ENCODE measurements around the gene ERVFRD-1. TPM values are rescaled to one million over a fixed set of nuclear protein-coding genes. Genes with fewer than 3 reads are reported as not detected.

Gene ERVFRD-1
- total RNA-seq, 1 donor, result not detected

GRCh38 chr6:11067348-11067747 is 44.2 kb downstream of the ERVFRD-1 start:
- Histone ChIP-seq H3K4me1 (ENCODE audit: insufficient read depth, low read length) (peaks cover 5% of the 10 kb centered on the region), H3K27me3 (ENCODE audit: insufficient read depth, low read length) (no peaks in the 10 kb centered on the region), H2AFZ (ENCODE audit: low read length) (no peak overlapping the region), H3K4me2 (ENCODE audit: insufficient read depth, low read length) (no peak overlapping the region), H3K9me3 (ENCODE audit: low read depth, low read length) (no peaks in the 10 kb centered on the region), H3K4me3 (ENCODE audit: insufficient read depth, low read length) (no peak overlapping the region), H3K36me3 (ENCODE audit: insufficient read depth, low read length) (no peaks in the 10 kb centered on the region), H4K20me1 (ENCODE audit: insufficient read depth, low read length) (no peaks in the 10 kb centered on the region), H3K27ac (ENCODE audit: low read depth, low read length) (no peak overlapping the region), H3K79me2 (ENCODE audit: insufficient read depth, low read length) (no peaks in the 10 kb centered on the region)
- DNase-seq (ENCODE audit: insufficient read length, low spot score, missing footprints), result no peak
- TF ChIP-seq CTCF (IDR thresholded peaks at IDR 0.05; ENCODE audit: extremely low read depth, low read depth, low read length), result no peak

GRCh38 chr6:11066505-11067347 is 44.8 kb downstream of the ERVFRD-1 start:
- no peak for TF ChIP-seq CTCF (IDR thresholded peaks at IDR 0.05; ENCODE audit: extremely low read depth, low read depth, low read length)
- Histone ChIP-seq H3K27me3 (ENCODE audit: insufficient read depth, low read length) (no peaks in the 10 kb centered on the region), H3K79me2 (ENCODE audit: insufficient read depth, low read length) (no peaks in the 10 kb centered on the region), H3K4me3 (ENCODE audit: insufficient read depth, low read length) (no peak overlapping the region), H3K9me3 (ENCODE audit: low read depth, low read length) (no peaks in the 10 kb centered on the region), H3K4me2 (ENCODE audit: insufficient read depth, low read length) (no peak overlapping the region), H4K20me1 (ENCODE audit: insufficient read depth, low read length) (no peaks in the 10 kb centered on the region), H2AFZ (ENCODE audit: low read length) (no peak overlapping the region), H3K36me3 (ENCODE audit: insufficient read depth, low read length) (no peaks in the 10 kb centered on the region), H3K27ac (ENCODE audit: low read depth, low read length) (no peak overlapping the region), H3K4me1 (ENCODE audit: insufficient read depth, low read length) (peaks cover 5% of the 10 kb centered on the region)
- no peak for DNase-seq (ENCODE audit: insufficient read length, low spot score, missing footprints)

GRCh38 chr6:11065436-11066202 is 45.9 kb downstream of the ERVFRD-1 start:
- Histone ChIP-seq H3K4me1 (ENCODE audit: insufficient read depth, low read length) (peaks cover 5% of the 10 kb centered on the region), H3K9me3 (ENCODE audit: low read depth, low read length) (no peaks in the 10 kb centered on the region), H3K4me2 (ENCODE audit: insufficient read depth, low read length) (no peak overlapping the region), H3K27me3 (ENCODE audit: insufficient read depth, low read length) (no peaks in the 10 kb centered on the region), H2AFZ (ENCODE audit: low read length) (no peak overlapping the region), H3K27ac (ENCODE audit: low read depth, low read length) (no peak overlapping the region), H3K79me2 (ENCODE audit: insufficient read depth, low read length) (no peaks in the 10 kb centered on the region), H3K36me3 (ENCODE audit: insufficient read depth, low read length) (no peaks in the 10 kb centered on the region), H3K4me3 (ENCODE audit: insufficient read depth, low read length) (no peak overlapping the region), H4K20me1 (ENCODE audit: insufficient read depth, low read length) (no peaks in the 10 kb centered on the region)
- DNase-seq (ENCODE audit: insufficient read length, low spot score, missing footprints), result no peak
- no peak for TF ChIP-seq CTCF (IDR thresholded peaks at IDR 0.05; ENCODE audit: extremely low read depth, low read depth, low read length)

GRCh38 chr6:11064836-11065235 is 46.7 kb downstream of the ERVFRD-1 start:
- no peak for TF ChIP-seq CTCF (IDR thresholded peaks at IDR 0.05; ENCODE audit: extremely low read depth, low read depth, low read length)

More at GRCh38 chr6:11064836-11065235, 46.7 kb downstream of the ERVFRD-1 start:
- Histone ChIP-seq H2AFZ (ENCODE audit: low read length) (no peak overlapping the region), H3K4me1 (ENCODE audit: insufficient read depth, low read length) (peaks cover 3% of the 10 kb centered on the region), H4K20me1 (ENCODE audit: insufficient read depth, low read length) (no peaks in the 10 kb centered on the region), H3K36me3 (ENCODE audit: insufficient read depth, low read length) (no peaks in the 10 kb centered on the region), H3K27me3 (ENCODE audit: insufficient read depth, low read length) (no peaks in the 10 kb centered on the region), H3K79me2 (ENCODE audit: insufficient read depth, low read length) (no peaks in the 10 kb centered on the region), H3K4me3 (ENCODE audit: insufficient read depth, low read length) (no peak overlapping the region), H3K4me2 (ENCODE audit: insufficient read depth, low read length) (no peak overlapping the region), H3K27ac (ENCODE audit: low read depth, low read length) (no peak overlapping the region), H3K9me3 (ENCODE audit: low read depth, low read length) (no peaks in the 10 kb centered on the region)
- DNase-seq (ENCODE audit: insufficient read length, low spot score, missing footprints), result no peak
